IMR-90 (cell line): ENCODE results near the gene IL10. TPM values are rescaled to one million over a fixed set of nuclear protein-coding genes. Genes with fewer than 3 reads are reported as not detected.

Experiments
- ATAC-seq: fragments of 200-7000 bp; cut with Tn5 transposase; 2 replicates; pipeline ENCODE4 v1.9.1; 2020; ENCODE audit warnings: low read depth, mild to moderate bottlenecking, moderate library complexity
- BruUV-seq: library from RNA; stranded (reverse); fragments of 400-500 nt; replicated peaks from 2 replicates; lab custom pipeline; 2021; lab: Mats Ljungman, UMichigan
- CTCF ChIA-PET: fragments of 300-600 bp; formaldehyde crosslinking; extraction: SDS; loops from one replicate; lab custom pipeline; 2021; ENCODE audit warnings: antibody characterized with exemption; lab: Yijun Ruan, JAX
- POLR2A ChIA-PET: fragments of 300-600 bp; sonication (Branson Sonifier 250); formaldehyde crosslinking; loops from one replicate; lab custom pipeline; 2022; ENCODE audit warnings: antibody characterized with exemption; ENCODE audit not compliant: unreplicated experiment; lab: Charles Lee
- DNase-seq: peaks from one replicate; pipeline ENCODE4 v3.0.0; 2013
- H2AFZ ChIP-seq: replicated peaks from 2 replicates; pipeline ENCODE3; 2013; ENCODE audit warnings: low read length, mild to moderate bottlenecking; ENCODE audit not compliant: poor library complexity
- H2AK5ac ChIP-seq: 2 replicates; pipeline ENCODE4 v1.6.1; 2013; ENCODE audit warnings: low read depth, low read length, inconsistent platforms
- H2AK9ac ChIP-seq: replicated peaks from 2 replicates; pipeline ENCODE3; 2013; ENCODE audit warnings: mild to moderate bottlenecking, low read depth, low read length, moderate library complexity; ENCODE audit not compliant: poor library complexity
- H2BK120ac ChIP-seq: 2 replicates; pipeline ENCODE4 v1.6.1; 2013; ENCODE audit warnings: low read depth, low read length, inconsistent platforms
- H2BK15ac ChIP-seq: 3 replicates; pipeline ENCODE4 v1.6.1; 2013; ENCODE audit warnings: low read depth, low read length, inconsistent platforms
- H2BK20ac ChIP-seq: 2 replicates; pipeline ENCODE4 v1.6.1; 2013; ENCODE audit warnings: low read depth, mild to moderate bottlenecking, inconsistent platforms, low read length, moderate library complexity
- H2BK5ac ChIP-seq: 2 replicates; pipeline ENCODE4 v1.6.1; 2013; ENCODE audit warnings: mild to moderate bottlenecking, low read depth, low read length, inconsistent platforms; ENCODE audit not compliant: poor library complexity, severe bottlenecking
- H3K14ac ChIP-seq: replicated peaks from 2 replicates; pipeline ENCODE4 v1.6.1; 2013; ENCODE audit warnings: low read depth, low read length, inconsistent platforms
- H3K18ac ChIP-seq: 2 replicates; pipeline ENCODE4 v1.6.1; 2013; ENCODE audit warnings: low read depth, low read length, control low read depth
- H3K23ac ChIP-seq: 2 replicates; pipeline ENCODE4 v1.6.1; 2013; ENCODE audit warnings: low read depth, low read length, inconsistent platforms
- H3K27ac ChIP-seq: 2 replicates; pipeline ENCODE4 v1.5.1; 2013; ENCODE audit warnings: mild to moderate bottlenecking, control low read depth, low read length; ENCODE audit not compliant: insufficient read depth
- H3K27me3 ChIP-seq: 2 replicates; pipeline ENCODE4 v1.6.1; 2013; ENCODE audit warnings: low read length; ENCODE audit not compliant: control insufficient read depth, insufficient read depth
- H3K36me3 ChIP-seq: 2 replicates; pipeline ENCODE4 v1.6.1; 2013; ENCODE audit warnings: low read length, mixed read lengths; ENCODE audit not compliant: control insufficient read depth, insufficient read depth
- H3K4ac ChIP-seq: 2 replicates; pipeline ENCODE4 v1.6.1; 2013; ENCODE audit warnings: low read depth, low read length, inconsistent platforms
- H3K4me1 ChIP-seq: 2 replicates; pipeline ENCODE4 v1.6.1; 2013; ENCODE audit warnings: low read length, mixed read lengths; ENCODE audit not compliant: control insufficient read depth, insufficient read depth
- H3K4me2 ChIP-seq: 2 replicates; pipeline ENCODE4 v1.6.1; 2013; ENCODE audit warnings: low read depth, mild to moderate bottlenecking, control low read depth, low read length, moderate library complexity
- H3K4me3 ChIP-seq: 2 replicates; pipeline ENCODE4 v1.5.1; 2013; ENCODE audit warnings: low read depth, mild to moderate bottlenecking, control low read depth, low read length, moderate library complexity; ENCODE audit not compliant: insufficient read depth
- H3K56ac ChIP-seq: 2 replicates; pipeline ENCODE4 v1.6.1; 2013; ENCODE audit warnings: low read length, inconsistent platforms; ENCODE audit not compliant: insufficient read depth; ENCODE audit errors: extremely low read depth
- H3K79me1 ChIP-seq, 2 experiments: 2 replicates each; pipeline ENCODE4 v1.6.1; 2013; ENCODE audit warnings: low read length in 2 of 2, inconsistent platforms in 1 of 2, low read depth in 1 of 2
- H3K9ac ChIP-seq: 2 replicates; pipeline ENCODE4 v1.6.1; 2013; ENCODE audit warnings: low read depth, low read length, control low read depth
- H3K9me1 ChIP-seq: 2 replicates; pipeline ENCODE4 v1.6.1; 2013; ENCODE audit warnings: low read length, inconsistent platforms; ENCODE audit not compliant: insufficient read depth
- H3K9me3 ChIP-seq: 2 replicates; pipeline ENCODE4 v1.6.1; 2013; ENCODE audit warnings: low read length; ENCODE audit not compliant: control insufficient read depth, insufficient read depth
- H4K20me1 ChIP-seq: 2 replicates; pipeline ENCODE4 v1.6.1; 2013; ENCODE audit warnings: low read length, inconsistent platforms; ENCODE audit not compliant: insufficient read depth
- H4K5ac ChIP-seq: 2 replicates; pipeline ENCODE4 v1.6.1; 2013; ENCODE audit warnings: mild to moderate bottlenecking, low read depth, low read length, control low read depth
- H4K8ac ChIP-seq, 2 experiments: 2 replicates each; pipeline ENCODE4 v1.6.1; 2013; ENCODE audit warnings: low read depth in 2 of 2, low read length in 2 of 2, control low read depth in 1 of 2, inconsistent platforms in 1 of 2
- H4K91ac ChIP-seq: 2 replicates; pipeline ENCODE4 v1.6.1; 2013; ENCODE audit warnings: low read depth, low read length, inconsistent platforms; ENCODE audit not compliant: insufficient read depth
- FOS ChIP-seq: fragments of 150-350 bp; IDR thresholded peaks from 2 replicates; pipeline ENCODE4 v1.6.1; 2016; ENCODE audit warnings: low read depth, low read length
- MAFK ChIP-seq: IDR thresholded peaks from 2 replicates; pipeline ENCODE4 v1.6.1; 2012; ENCODE audit warnings: low read depth, low read length, improper control_type of control experiment
- MXI1 ChIP-seq: IDR thresholded peaks from 2 replicates; pipeline ENCODE4 v1.6.1; 2012; ENCODE audit warnings: low read depth, mild to moderate bottlenecking, low read length, moderate library complexity, borderline replicate concordance
- RFX5 ChIP-seq: IDR thresholded peaks from 2 replicates; pipeline ENCODE4 v1.8.0; 2012; ENCODE audit warnings: low read depth, mild to moderate bottlenecking, low read length, moderate library complexity
- SMC3 ChIP-seq: fragments of 150-350 bp; IDR thresholded peaks from 2 replicates; pipeline ENCODE4 v1.6.1; 2016; ENCODE audit warnings: low read depth, mild to moderate bottlenecking, antibody characterized with exemption, low read length, moderate library complexity
- WGBS, 2 experiments: methylation state at CpG; one replicate each; pipeline versions ENCODE4 v1.1.5 to v1.1.7; 2013; ENCODE audit warnings: missing lambda C conversion rate in 2 of 2; ENCODE audit not compliant: insufficient read length in 1 of 2; ENCODE audit errors: extremely low coverage in 2 of 2; 5-methylcytosine and 5-hydroxymethylcytosine counted together
- dilution Hi-C: fragments of 300-500 bp; cut with HindIII; formaldehyde crosslinking; loops from one replicate; pipeline ENCODE4 v1.14.3; 2018; ENCODE audit warnings: low sequenced_read_pairs; ENCODE audit not compliant: unreplicated experiment
- in situ Hi-C: fragments of 300-500 bp; cut with MboI; formaldehyde crosslinking; loops from 3 replicates; pipeline ENCODE4 v1.14.3; 2019; ENCODE audit warnings: low sequenced_read_pairs, inconsistent platforms, mixed read lengths
- intact Hi-C: fragments of 100-400 bp; cut with micrococcal nuclease; formaldehyde crosslinking; loops from 2 replicates; pipeline ENCODE4 v1.10.0; 2022
- polyA plus RNA-seq, 3 experiments: library from polyadenylated mRNA; depleted of rRNA; stranded (reverse); fragments of >200 nt; gene quantifications; 2 replicates each; pipeline ENCODE4 v1.2.3, GENCODE V29; 2012; ENCODE audit warnings: low replicate concordance in 1 of 3
- total RNA-seq: library from RNA; depleted of rRNA; stranded (reverse); fragments of >200 nt; gene quantifications from 2 replicates; pipeline ENCODE4 v1.2.3, GENCODE V29; 2012
- TF ChIP-seq, protein P1 (sequence below): conservative IDR thresholded peaks from 2 replicates; pipeline ENCODE4 v1.5.1; 2012; ENCODE audit warnings: mild to moderate bottlenecking, low read depth, low read length, improper control_type of control experiment
- TF ChIP-seq, protein P2 (sequence below): fragments of 150-350 bp; IDR thresholded peaks from 2 replicates; pipeline ENCODE4 v1.6.1; 2017; ENCODE audit warnings: mild to moderate bottlenecking, antibody characterized with exemption, low read length, low read depth

IL10 gene
- total and polyA plus RNA-seq, 2 of the 4 experiments (the other 2 are of a cell fraction), result not detected

DNA sequence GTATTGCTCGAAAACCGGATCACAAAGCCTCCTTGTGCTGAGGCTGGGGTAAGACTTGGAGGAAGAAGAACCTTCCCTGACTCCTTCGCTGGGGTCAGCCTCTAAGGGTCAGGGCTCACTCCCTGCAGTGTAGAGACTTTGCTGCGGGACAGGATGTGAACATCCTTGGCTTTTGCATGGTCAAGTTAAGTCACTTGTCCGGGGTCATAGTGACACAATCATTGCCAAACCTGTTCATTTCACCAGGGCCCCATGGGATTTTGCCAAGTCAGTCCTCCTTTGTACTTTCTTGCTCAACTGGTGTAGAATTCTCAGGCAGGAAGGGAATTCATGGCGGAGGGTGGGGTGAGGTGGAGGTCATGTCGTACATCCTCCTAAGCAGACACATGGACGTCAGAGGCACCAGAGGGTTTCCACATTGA lies 24.7 kb upstream of the IL10 start:
- Histone ChIP-seq H2AK9ac (no peak overlapping the region), H3K27ac (no peak overlapping the region), H3K18ac (no peak overlapping the region), H3K4me1 (no peaks in the 10 kb centered on the region), H4K20me1 (no peaks in the 10 kb centered on the region), H3K79me1 (no peaks in the 10 kb centered on the region), H4K91ac (no peak overlapping the region), H3K4me2 (no peak overlapping the region), H3K56ac (no peak overlapping the region), H3K27me3 (no peaks in the 10 kb centered on the region), H3K9me3 (no peaks in the 10 kb centered on the region), H2BK20ac (no peak overlapping the region), H3K14ac (no peak overlapping the region), H3K9me1 (peaks cover 12% of the 10 kb centered on the region; the same call in 1 of the 2 replicates), H4K5ac (no peak overlapping the region), H3K4me3 (no peak overlapping the region), H3K4ac (no peak overlapping the region), H2AK5ac (peak overlapping the region; percentile 20; the same call in 1 of the 2 replicates), H3K36me3 (no peaks in the 10 kb centered on the region), H2BK5ac (no peak overlapping the region), H3K9ac (no peak overlapping the region), H2BK120ac (no peak overlapping the region), H3K23ac (no peak overlapping the region), H4K8ac (no peak overlapping the region), H2AFZ (no peak overlapping the region), H2BK15ac (no peak overlapping the region)
- TF ChIP-seq, protein P1, sequence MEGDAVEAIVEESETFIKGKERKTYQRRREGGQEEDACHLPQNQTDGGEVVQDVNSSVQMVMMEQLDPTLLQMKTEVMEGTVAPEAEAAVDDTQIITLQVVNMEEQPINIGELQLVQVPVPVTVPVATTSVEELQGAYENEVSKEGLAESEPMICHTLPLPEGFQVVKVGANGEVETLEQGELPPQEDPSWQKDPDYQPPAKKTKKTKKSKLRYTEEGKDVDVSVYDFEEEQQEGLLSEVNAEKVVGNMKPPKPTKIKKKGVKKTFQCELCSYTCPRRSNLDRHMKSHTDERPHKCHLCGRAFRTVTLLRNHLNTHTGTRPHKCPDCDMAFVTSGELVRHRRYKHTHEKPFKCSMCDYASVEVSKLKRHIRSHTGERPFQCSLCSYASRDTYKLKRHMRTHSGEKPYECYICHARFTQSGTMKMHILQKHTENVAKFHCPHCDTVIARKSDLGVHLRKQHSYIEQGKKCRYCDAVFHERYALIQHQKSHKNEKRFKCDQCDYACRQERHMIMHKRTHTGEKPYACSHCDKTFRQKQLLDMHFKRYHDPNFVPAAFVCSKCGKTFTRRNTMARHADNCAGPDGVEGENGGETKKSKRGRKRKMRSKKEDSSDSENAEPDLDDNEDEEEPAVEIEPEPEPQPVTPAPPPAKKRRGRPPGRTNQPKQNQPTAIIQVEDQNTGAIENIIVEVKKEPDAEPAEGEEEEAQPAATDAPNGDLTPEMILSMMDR, result no peak
- no peak for TF ChIP-seq MXI1
- TF ChIP-seq, protein P2, sequence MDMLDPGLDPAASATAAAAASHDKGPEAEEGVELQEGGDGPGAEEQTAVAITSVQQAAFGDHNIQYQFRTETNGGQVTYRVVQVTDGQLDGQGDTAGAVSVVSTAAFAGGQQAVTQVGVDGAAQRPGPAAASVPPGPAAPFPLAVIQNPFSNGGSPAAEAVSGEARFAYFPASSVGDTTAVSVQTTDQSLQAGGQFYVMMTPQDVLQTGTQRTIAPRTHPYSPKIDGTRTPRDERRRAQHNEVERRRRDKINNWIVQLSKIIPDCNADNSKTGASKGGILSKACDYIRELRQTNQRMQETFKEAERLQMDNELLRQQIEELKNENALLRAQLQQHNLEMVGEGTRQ, result no peak
- TF ChIP-seq SMC3, result no peak
- TF ChIP-seq RFX5, result no peak
- no peak for TF ChIP-seq MAFK
- no peak for TF ChIP-seq FOS
- ATAC-seq (no peak), DNase-seq (no peak)
- BruUV-seq, result no TSS peak
- POLR2A ChIA-PET, result no interaction called here
- 60% methylated on average over 1 of the region's 8 CpGs; no CpG with 5 or more reads in 1 of the 2 experiments for WGBS, 2 experiments
- CTCF ChIA-PET, result no interaction called here
- dilution Hi-C loops, result no loop called here
- intact Hi-C loops, result no loop called here
- in situ Hi-C loops, result no loop called here
